ENCODE data around the gene APP. TPM values are rescaled to one million over a fixed set of nuclear protein-coding genes. Genes with fewer than 3 reads are reported as not detected.

The APP gene
- total RNA-seq (10 to 100 TPM; 33.7 to 44.7 (median 37.5) TPM), total RNA-seq (39.4 to 97.2 (median 55.0) reads per million in 29 experiments)
- total RNA-seq (2013), result 26.5 TPM

DNA sequence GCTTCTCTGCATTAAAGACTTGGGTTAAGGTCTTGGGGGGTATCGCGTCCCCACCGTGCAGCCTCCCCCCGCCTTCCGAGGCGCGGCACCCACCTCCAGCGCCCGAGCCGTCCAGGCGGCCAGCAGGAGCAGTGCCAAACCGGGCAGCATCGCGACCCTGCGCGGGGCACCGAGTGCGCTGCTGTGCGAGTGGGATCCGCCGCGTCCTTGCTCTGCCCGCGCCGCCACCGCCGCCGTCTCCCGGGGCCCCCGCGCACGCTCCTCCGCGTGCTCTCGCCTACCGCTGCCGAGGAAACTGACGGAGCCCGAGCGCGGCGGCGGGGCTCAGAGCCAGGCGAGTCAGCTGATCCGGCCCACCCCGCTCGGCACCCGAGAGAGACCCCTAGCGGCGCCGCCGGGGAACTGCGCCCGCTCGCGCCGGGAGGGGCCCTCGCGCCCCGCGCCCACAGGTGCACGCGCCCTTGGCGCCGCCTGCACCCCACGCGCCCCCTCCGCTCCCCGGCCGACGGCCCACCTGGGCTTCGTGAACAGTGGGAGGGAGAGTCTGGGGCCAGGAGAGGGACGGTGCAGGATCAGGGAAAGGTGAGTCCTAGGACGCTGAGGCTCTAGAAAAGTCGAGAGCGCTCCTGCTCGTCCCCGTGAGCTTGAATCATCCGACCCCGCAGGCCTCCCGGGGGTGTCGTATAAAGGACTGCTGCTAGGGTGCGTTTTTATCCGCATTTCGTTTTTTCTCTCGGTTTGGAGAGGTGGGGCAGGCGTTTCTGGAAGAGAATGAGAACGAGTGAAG lies at the start of gene APP:
Gene APP (minus strand): TSS at position 300 of the 787 bp plus-strand sequence. CDS start 150 bp downstream, at position 150.
- ChIA-PET POLR2A (no interaction called here), CTCF (interaction anchor here (0.7 to 1.3 kb wide), 4 partner anchors 13 to 275 kb away, joined by 3 to 8 read pairs (median 3); no protein-coding TSS in a partner anchor)
- H3K4me3 ChIP-seq (ENCODE audit: control insufficient read depth in 1 of 2, extremely low read depth in 1 of 2, low read length in 1 of 2), result peak within 1 kb of the TSS; percentile 69 to 89
- Mint-ChIP-seq H3K27ac (peak within 1 kb of the TSS; percentile 43 to 75), H3K27me3 (peaks cover 0 to 11% of the 10 kb centered on the region in 2 donors), H3K4me1 (peaks cover 19 to 21% (median 20%) of the 10 kb centered on the region in 3 donors), H3K9me3 (no peaks in the 10 kb centered on the region), H3K4me3 (peak within 1 kb of the TSS; percentile 86 to 94 (median 92)), H3K36me3 (no peaks in the 10 kb centered on the region)
- H3K9me3 ChIP-seq, result no peaks in the 10 kb centered on the region
- H3K36me3 ChIP-seq (ENCODE audit: control insufficient read depth in 2 of 2, extremely low read depth in 1 of 2, insufficient read depth in 1 of 2, low read length in 1 of 2), result no peaks in the 10 kb centered on the region
- peaks cover 0 to 16% of the 10 kb centered on the region in 2 experiments for H3K4me1 ChIP-seq (ENCODE audit: control insufficient read depth in 1 of 2, extremely low read depth in 1 of 2, insufficient read depth in 2 of 2, low read length in 2 of 2)
- peak; percentile 61 to 92 (median 82) for DNase-seq
- peaks cover 0 to 17% of the 10 kb centered on the region in 2 experiments for H3K27me3 ChIP-seq (replicated peaks in 1 of 2; ENCODE audit: control insufficient read depth in 2 of 2, extremely low read depth in 1 of 2, insufficient read depth in 2 of 2, low read length in 1 of 2)
- peak; percentile 83 to 90 (median 84) for ATAC-seq (replicated peaks in 1 of 4)
- no peak within 1 kb of the TSS for H3K27ac ChIP-seq (ENCODE audit: low read length)
- WGBS (ENCODE audit: insufficient coverage), result 2% methylated on average over 81 of the region's 88 CpGs

GRCh38 chr21:26212220-26212619 lies 41.6 kb upstream of the APP start:
- 79% methylated on average over 7 of the region's 9 CpGs for WGBS (ENCODE audit: insufficient coverage)
- H3K27ac ChIP-seq (ENCODE audit: low read length), result no peak overlapping the region
- Mint-ChIP-seq H3K27ac (no peak overlapping the region), H3K4me1 (no peaks in the 10 kb centered on the region), H3K36me3 (no peaks in the 10 kb centered on the region), H3K9me3 (peaks cover 0 to 1% (median 1%) of the 10 kb centered on the region in 3 donors), H3K27me3 (peaks cover 0 to 2% of the 10 kb centered on the region in 2 donors), H3K4me3 (no peak overlapping the region)
- no peak for ATAC-seq (replicated peaks in 1 of 4)
- H3K4me3 ChIP-seq (ENCODE audit: control insufficient read depth in 1 of 2, extremely low read depth in 1 of 2, low read length in 1 of 2), result no peak overlapping the region
- no peaks in the 10 kb centered on the region for H3K9me3 ChIP-seq
- H3K36me3 ChIP-seq (ENCODE audit: control insufficient read depth in 2 of 2, extremely low read depth in 1 of 2, insufficient read depth in 1 of 2, low read length in 1 of 2), result no peaks in the 10 kb centered on the region
- H3K27me3 ChIP-seq (replicated peaks in 1 of 2; ENCODE audit: control insufficient read depth in 2 of 2, extremely low read depth in 1 of 2, insufficient read depth in 2 of 2, low read length in 1 of 2), result peaks cover 0 to 3% of the 10 kb centered on the region in 2 experiments
- DNase-seq, result no peak
- POLR2A ChIA-PET, result no interaction called here
- H3K4me1 ChIP-seq (ENCODE audit: control insufficient read depth in 1 of 2, extremely low read depth in 1 of 2, insufficient read depth in 2 of 2, low read length in 2 of 2), result no peaks in the 10 kb centered on the region
- CTCF ChIA-PET, result no interaction called here

- Histone ChIP-seq H3K27ac (ENCODE audit: low read length) (no peak overlapping the region), H3K4me3 (ENCODE audit: control insufficient read depth in 1 of 2, extremely low read depth in 1 of 2, low read length in 1 of 2) (no peak overlapping the region), H3K27me3 (replicated peaks in 1 of 2; ENCODE audit: control insufficient read depth in 2 of 2, extremely low read depth in 1 of 2, insufficient read depth in 2 of 2, low read length in 1 of 2) (peaks cover 0 to 3% of the 10 kb centered on the region in 2 experiments), H3K36me3 (ENCODE audit: control insufficient read depth in 2 of 2, extremely low read depth in 1 of 2, insufficient read depth in 1 of 2, low read length in 1 of 2) (no peaks in the 10 kb centered on the region), H3K4me1 (ENCODE audit: control insufficient read depth in 1 of 2, extremely low read depth in 1 of 2, insufficient read depth in 2 of 2, low read length in 2 of 2) (no peaks in the 10 kb centered on the region), H3K9me3 (no peaks in the 10 kb centered on the region)
- CTCF ChIA-PET, result no interaction called here
- Mint-ChIP-seq H3K27ac (no peak overlapping the region), H3K4me1 (no peaks in the 10 kb centered on the region), H3K4me3 (no peak overlapping the region), H3K27me3 (peaks cover 2 to 3% of the 10 kb centered on the region in 2 donors), H3K36me3 (no peaks in the 10 kb centered on the region), H3K9me3 (no peaks in the 10 kb centered on the region)
- 92% methylated on average over 1 of the region's 3 CpGs for WGBS (ENCODE audit: insufficient coverage)
- no peak for DNase-seq
- no peak for ATAC-seq (replicated peaks in 1 of 4)
- POLR2A ChIA-PET, result no interaction called here
These were observed 40.0 kb upstream of the APP start for GRCh38 chr21:26210614-26211013.

GRCh38 chr21:26207021-26207420 lies 36.5 kb upstream of the APP start:
- H3K27me3 Mint-ChIP-seq, result peaks cover 2 to 6% of the 10 kb centered on the region in 2 donors
- H3K27ac ChIP-seq (ENCODE audit: low read length), result no peak overlapping the region
- H3K4me1 ChIP-seq (ENCODE audit: control insufficient read depth in 1 of 2, extremely low read depth in 1 of 2, insufficient read depth in 2 of 2, low read length in 2 of 2), result no peaks in the 10 kb centered on the region
- H3K36me3 Mint-ChIP-seq, result no peaks in the 10 kb centered on the region
- H3K27ac Mint-ChIP-seq, result no peak overlapping the region
- H3K4me3 ChIP-seq (ENCODE audit: control insufficient read depth in 1 of 2, extremely low read depth in 1 of 2, low read length in 1 of 2), result no peak overlapping the region
- H3K4me3 Mint-ChIP-seq, result no peak overlapping the region
- POLR2A ChIA-PET, result no interaction called here
- H3K36me3 ChIP-seq (ENCODE audit: control insufficient read depth in 2 of 2, extremely low read depth in 1 of 2, insufficient read depth in 1 of 2, low read length in 1 of 2), result no peaks in the 10 kb centered on the region
- H3K9me3 Mint-ChIP-seq, result no peaks in the 10 kb centered on the region
- DNase-seq, result no peak
- 80% methylated on average over 1 of the region's 3 CpGs for WGBS (ENCODE audit: insufficient coverage)
- CTCF ChIA-PET, result no interaction called here
- no peak for ATAC-seq (replicated peaks in 1 of 4)
- H3K4me1 Mint-ChIP-seq, result no peaks in the 10 kb centered on the region
- H3K9me3 ChIP-seq, result no peaks in the 10 kb centered on the region
- no peaks in the 10 kb centered on the region for H3K27me3 ChIP-seq (replicated peaks in 1 of 2; ENCODE audit: control insufficient read depth in 2 of 2, extremely low read depth in 1 of 2, insufficient read depth in 2 of 2, low read length in 1 of 2)

DNA sequence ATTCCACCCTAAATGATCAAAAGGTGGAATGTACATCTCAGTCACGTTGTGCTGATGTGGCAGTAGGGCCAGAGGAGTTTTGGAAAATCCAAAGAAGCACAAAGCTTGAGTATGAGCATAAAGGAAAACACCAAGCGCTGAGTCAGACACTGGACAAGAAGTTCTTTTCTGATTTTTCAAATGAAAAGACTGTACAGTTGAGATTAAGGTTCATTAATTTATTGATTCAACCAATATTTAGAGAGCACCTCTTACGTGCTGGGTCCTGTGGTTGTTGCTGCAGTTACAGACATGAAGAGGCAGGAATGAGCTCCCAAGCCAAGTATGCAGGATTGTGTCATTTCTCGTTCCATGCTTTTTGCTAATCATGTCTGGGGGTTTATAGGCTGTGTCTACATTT lies 28.9 kb upstream of the APP start:
- no peak for DNase-seq
- H3K36me3 Mint-ChIP-seq, result no peaks in the 10 kb centered on the region
- ATAC-seq (replicated peaks in 1 of 4), result no peak
- ChIA-PET CTCF (interaction anchor here in 1 of 2 donors (0.6 kb wide), 1 partner anchor 47 kb away, joined by 3 read pairs; no protein-coding TSS in a partner anchor), POLR2A (no interaction called here)
- no peak overlapping the region for H3K27ac ChIP-seq (ENCODE audit: low read length)
- no peak overlapping the region for H3K4me3 Mint-ChIP-seq
- no peaks in the 10 kb centered on the region for H3K27me3 Mint-ChIP-seq
- no peaks in the 10 kb centered on the region for H3K9me3 Mint-ChIP-seq
- H3K4me1 Mint-ChIP-seq, result no peaks in the 10 kb centered on the region
- no peaks in the 10 kb centered on the region for H3K4me1 ChIP-seq (ENCODE audit: control insufficient read depth in 1 of 2, extremely low read depth in 1 of 2, insufficient read depth in 2 of 2, low read length in 2 of 2)
- no peaks in the 10 kb centered on the region for H3K9me3 ChIP-seq
- H3K27me3 ChIP-seq (replicated peaks in 1 of 2; ENCODE audit: control insufficient read depth in 2 of 2, extremely low read depth in 1 of 2, insufficient read depth in 2 of 2, low read length in 1 of 2), result peaks cover 0 to 4% of the 10 kb centered on the region in 2 experiments
- no CpG with 5 or more reads among the region's 4 CpGs for WGBS (ENCODE audit: insufficient coverage)
- no peak overlapping the region for H3K27ac Mint-ChIP-seq
- H3K36me3 ChIP-seq (ENCODE audit: control insufficient read depth in 2 of 2, extremely low read depth in 1 of 2, insufficient read depth in 1 of 2, low read length in 1 of 2), result no peaks in the 10 kb centered on the region
- no peak overlapping the region for H3K4me3 ChIP-seq (ENCODE audit: control insufficient read depth in 1 of 2, extremely low read depth in 1 of 2, low read length in 1 of 2)

GRCh38 chr21:26195708-26196107 lies 25.1 kb upstream of the APP start:
- H3K27ac ChIP-seq (ENCODE audit: low read length), result no peak overlapping the region
- no peak overlapping the region for H3K4me3 ChIP-seq (ENCODE audit: control insufficient read depth in 1 of 2, extremely low read depth in 1 of 2, low read length in 1 of 2)
- peaks cover 0 to 2% of the 10 kb centered on the region in 2 experiments for H3K27me3 ChIP-seq (replicated peaks in 1 of 2; ENCODE audit: control insufficient read depth in 2 of 2, extremely low read depth in 1 of 2, insufficient read depth in 2 of 2, low read length in 1 of 2)
- Mint-ChIP-seq H3K27me3 (no peaks in the 10 kb centered on the region), H3K36me3 (no peaks in the 10 kb centered on the region), H3K4me3 (no peak overlapping the region), H3K27ac (no peak overlapping the region), H3K4me1 (no peaks in the 10 kb centered on the region), H3K9me3 (peaks cover 0 to 3% (median 0%) of the 10 kb centered on the region in 3 donors)
- CTCF ChIA-PET, result no interaction called here
- ATAC-seq (replicated peaks in 1 of 4) (no peak), DNase-seq (no peak)
- H3K4me1 ChIP-seq (ENCODE audit: control insufficient read depth in 1 of 2, extremely low read depth in 1 of 2, insufficient read depth in 2 of 2, low read length in 2 of 2), result no peaks in the 10 kb centered on the region
- H3K36me3 ChIP-seq (ENCODE audit: control insufficient read depth in 2 of 2, extremely low read depth in 1 of 2, insufficient read depth in 1 of 2, low read length in 1 of 2), result no peaks in the 10 kb centered on the region
- WGBS (ENCODE audit: insufficient coverage), result 85% methylated on average over 3 of the region's 4 CpGs
- POLR2A ChIA-PET, result no interaction called here
- H3K9me3 ChIP-seq, result no peaks in the 10 kb centered on the region

Data from T-cell (primary cell).